ENCODE data around the gene ZBTB5.

Gene ZBTB5

DNA sequence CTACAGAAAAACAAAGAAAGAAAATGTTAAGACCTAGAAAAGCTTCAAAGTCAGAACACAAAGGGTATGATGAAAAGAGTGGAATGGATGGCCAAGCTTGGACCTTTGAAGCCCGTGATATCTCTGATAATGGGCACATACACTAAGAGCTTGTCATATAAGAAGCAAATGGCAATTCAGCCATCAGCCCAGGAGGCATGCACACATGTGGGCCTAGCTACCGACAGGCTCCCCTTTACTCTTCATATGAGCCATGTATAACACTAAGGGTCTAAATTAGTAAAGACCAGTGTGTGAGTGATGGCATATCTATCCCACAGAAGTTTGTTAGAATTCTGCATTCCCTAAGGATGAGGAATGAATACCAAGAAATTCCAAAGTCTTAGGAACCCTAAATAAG, 22.7 kb downstream of the ZBTB5 start:
- POLR2A ChIA-PET, result no interaction called here
- CTCF ChIA-PET, result interaction anchor here (0.5 kb wide), 1 partner anchor 203 kb away, joined by 3 read pairs; no protein-coding TSS in a partner anchor

DNA sequence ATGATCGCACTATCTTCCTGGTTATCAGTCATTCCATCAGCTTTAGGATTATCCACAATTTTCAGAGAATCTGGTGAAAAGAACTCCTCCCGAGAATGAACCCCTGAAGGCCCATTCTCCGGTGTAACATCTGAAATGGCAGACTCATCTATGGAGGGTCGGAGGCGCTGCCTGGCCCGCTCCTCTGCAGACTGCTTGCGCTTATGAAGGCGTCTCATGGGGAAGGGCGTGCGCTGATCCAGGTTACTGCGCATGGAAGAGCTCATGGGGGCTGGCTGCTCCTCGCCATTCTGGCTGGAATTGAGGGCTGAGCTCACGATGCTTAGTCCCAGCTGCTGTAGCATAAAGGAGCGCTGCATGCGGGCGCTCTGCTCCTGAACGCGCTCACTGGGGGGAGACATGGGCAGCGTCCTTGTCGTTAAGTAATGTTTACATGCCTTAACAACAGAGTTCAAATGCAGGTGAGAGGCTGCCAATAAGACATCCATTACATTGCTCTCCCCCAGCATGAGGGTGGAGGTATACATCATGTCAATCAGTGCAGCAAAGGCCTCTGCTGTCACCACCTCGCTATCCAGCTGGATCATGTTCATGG, 23.4 kb downstream of the ZBTB5 start:
- ChIA-PET CTCF (interaction anchor here (0.5 kb wide), 1 partner anchor 203 kb away, joined by 3 read pairs; no protein-coding TSS in a partner anchor), POLR2A (no interaction called here)
- no peak for DNase-seq (ENCODE audit: extremely low spot score)
- TF ChIP-seq SP1 (IDR thresholded peaks at IDR 0.05) (no peak), LEF1 (IDR thresholded peaks at IDR 0.05; ENCODE audit: borderline replicate concordance) (no peak), ELF4 (IDR thresholded peaks at IDR 0.05) (no peak), FOXA1 (IDR thresholded peaks at IDR 0.05) (no peak), HDGF (IDR thresholded peaks at IDR 0.05; ENCODE audit: borderline replicate concordance) (no peak), ARNT (IDR thresholded peaks at IDR 0.05) (no peak), CTBP1 (IDR thresholded peaks at IDR 0.05; ENCODE audit: borderline replicate concordance) (no peak), FOXM1 (IDR thresholded peaks at IDR 0.05; ENCODE audit: borderline replicate concordance) (no peak), ZNF384 (IDR thresholded peaks at IDR 0.05) (no peak), L3MBTL2 (conservative IDR thresholded peaks at IDR 0.05) (no peak), NFRKB (IDR thresholded peaks at IDR 0.05) (no peak), TARDBP (IDR thresholded peaks at IDR 0.05) (no peak), FOXK2 (IDR thresholded peaks at IDR 0.05) (no peak), SUZ12 (IDR thresholded peaks at IDR 0.05) (no peak), BHLHE40 (IDR thresholded peaks at IDR 0.05; ENCODE audit: borderline replicate concordance) (no peak)
- TF ChIP-seq, protein P1, sequence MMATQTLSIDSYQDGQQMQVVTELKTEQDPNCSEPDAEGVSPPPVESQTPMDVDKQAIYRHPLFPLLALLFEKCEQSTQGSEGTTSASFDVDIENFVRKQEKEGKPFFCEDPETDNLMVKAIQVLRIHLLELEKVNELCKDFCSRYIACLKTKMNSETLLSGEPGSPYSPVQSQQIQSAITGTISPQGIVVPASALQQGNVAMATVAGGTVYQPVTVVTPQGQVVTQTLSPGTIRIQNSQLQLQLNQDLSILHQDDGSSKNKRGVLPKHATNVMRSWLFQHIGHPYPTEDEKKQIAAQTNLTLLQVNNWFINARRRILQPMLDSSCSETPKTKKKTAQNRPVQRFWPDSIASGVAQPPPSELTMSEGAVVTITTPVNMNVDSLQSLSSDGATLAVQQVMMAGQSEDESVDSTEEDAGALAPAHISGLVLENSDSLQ (IDR thresholded peaks at IDR 0.05), result no peak

More for the DNA sequence above, 22.7 kb downstream of the ZBTB5 start:
- no peak for TF ChIP-seq TARDBP (IDR thresholded peaks at IDR 0.05)
- no peak for TF ChIP-seq CTBP1 (IDR thresholded peaks at IDR 0.05; ENCODE audit: borderline replicate concordance)
- no peak for TF ChIP-seq SUZ12 (IDR thresholded peaks at IDR 0.05)
- TF ChIP-seq ELF4 (IDR thresholded peaks at IDR 0.05), result no peak
- TF ChIP-seq NFRKB (IDR thresholded peaks at IDR 0.05), result no peak
- TF ChIP-seq L3MBTL2 (conservative IDR thresholded peaks at IDR 0.05), result no peak
- TF ChIP-seq LEF1 (IDR thresholded peaks at IDR 0.05; ENCODE audit: borderline replicate concordance), result no peak
- no peak for TF ChIP-seq FOXM1 (IDR thresholded peaks at IDR 0.05; ENCODE audit: borderline replicate concordance)
- TF ChIP-seq FOXK2 (IDR thresholded peaks at IDR 0.05), result no peak
- no peak for TF ChIP-seq BHLHE40 (IDR thresholded peaks at IDR 0.05; ENCODE audit: borderline replicate concordance)
- no peak for TF ChIP-seq ZNF384 (IDR thresholded peaks at IDR 0.05)
- TF ChIP-seq SP1 (IDR thresholded peaks at IDR 0.05), result no peak
- TF ChIP-seq FOXA1 (IDR thresholded peaks at IDR 0.05), result no peak
- no peak for TF ChIP-seq HDGF (IDR thresholded peaks at IDR 0.05; ENCODE audit: borderline replicate concordance)
- TF ChIP-seq ARNT (IDR thresholded peaks at IDR 0.05), result no peak
- TF ChIP-seq, protein P1 (IDR thresholded peaks at IDR 0.05), result no peak
- no peak for DNase-seq (ENCODE audit: extremely low spot score)

DNA sequence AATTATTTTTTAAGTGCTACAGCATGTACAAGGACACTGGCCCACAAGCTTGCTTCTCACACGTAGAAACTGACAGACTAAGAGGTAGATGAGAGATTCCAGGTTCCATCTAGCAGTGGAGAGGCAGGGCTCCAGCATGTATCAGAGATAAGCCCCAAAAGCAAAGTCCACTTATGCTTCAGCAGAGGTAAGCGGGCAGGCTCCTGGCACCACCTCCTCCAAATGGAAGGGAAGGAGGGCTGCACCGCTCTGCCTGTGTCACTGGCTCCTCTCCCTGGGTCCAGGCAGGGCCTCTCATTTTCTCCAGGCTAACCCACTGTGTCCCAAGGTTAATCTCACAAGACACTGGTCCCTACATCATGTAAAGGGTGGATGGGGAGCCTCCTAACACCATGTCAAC, 26.9 kb downstream of the ZBTB5 start:
- ChIA-PET CTCF (no interaction called here), POLR2A (no interaction called here)
- TF ChIP-seq ZNF384 (IDR thresholded peaks at IDR 0.05), result no peak
- TF ChIP-seq HDGF (IDR thresholded peaks at IDR 0.05; ENCODE audit: borderline replicate concordance), result no peak
- DNase-seq (ENCODE audit: extremely low spot score), result no peak

DNA sequence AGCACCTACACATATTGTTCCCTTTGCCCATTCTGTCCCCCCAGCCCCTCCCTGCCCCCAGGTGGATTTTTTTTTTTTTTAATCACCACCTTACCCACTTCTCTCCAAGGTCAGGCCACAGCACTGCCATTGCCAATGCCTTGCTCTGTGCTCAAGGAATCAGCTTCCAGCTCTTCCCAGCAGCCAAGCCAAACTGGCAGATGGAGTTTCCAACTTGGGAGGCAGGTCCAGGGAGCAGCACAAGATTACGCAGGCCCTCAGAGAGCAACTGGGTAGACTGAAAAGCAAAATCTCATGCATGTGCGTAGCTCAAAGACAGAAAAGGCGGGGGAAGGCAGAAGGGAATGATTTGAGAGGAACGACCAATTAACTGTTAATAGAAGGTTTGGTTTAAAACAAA, 27.6 kb downstream of the ZBTB5 start:
- ChIA-PET CTCF (no interaction called here), POLR2A (no interaction called here)
- TF ChIP-seq, protein P1 (IDR thresholded peaks at IDR 0.05), result no peak
- no peak for TF ChIP-seq CTBP1 (IDR thresholded peaks at IDR 0.05; ENCODE audit: borderline replicate concordance)
- TF ChIP-seq BHLHE40 (IDR thresholded peaks at IDR 0.05; ENCODE audit: borderline replicate concordance), result no peak
- no peak for TF ChIP-seq FOXK2 (IDR thresholded peaks at IDR 0.05)
- no peak for TF ChIP-seq FOXM1 (IDR thresholded peaks at IDR 0.05; ENCODE audit: borderline replicate concordance)
- no peak for DNase-seq (ENCODE audit: extremely low spot score)

DNA sequence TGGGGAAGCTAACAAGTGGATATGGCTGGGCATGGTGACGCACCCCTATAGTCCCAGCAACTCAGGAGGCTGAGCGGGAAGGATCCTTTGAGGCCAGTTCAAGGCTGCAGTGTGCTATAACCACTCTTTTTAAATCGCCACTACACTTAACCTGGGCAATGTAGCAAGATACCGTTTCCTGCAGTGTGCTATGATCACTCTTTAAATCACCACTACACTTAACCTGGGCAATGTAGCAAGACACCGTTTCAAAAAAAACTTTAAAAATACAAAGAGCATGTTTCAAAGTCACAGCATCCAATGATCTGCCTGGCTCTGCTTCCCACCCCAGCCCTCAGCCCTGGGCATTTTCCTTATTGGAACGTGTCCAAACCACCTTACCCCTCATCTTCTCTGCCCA, 28.2 kb downstream of the ZBTB5 start:
- POLR2A ChIA-PET, result no interaction called here
- CTCF ChIA-PET, result no interaction called here
- no peak for DNase-seq (ENCODE audit: extremely low spot score)
- TF ChIP-seq L3MBTL2 (conservative IDR thresholded peaks at IDR 0.05) (no peak), ELF4 (IDR thresholded peaks at IDR 0.05) (no peak), NFRKB (IDR thresholded peaks at IDR 0.05) (no peak), LEF1 (IDR thresholded peaks at IDR 0.05; ENCODE audit: borderline replicate concordance) (no peak), SP1 (IDR thresholded peaks at IDR 0.05) (no peak), FOXA1 (IDR thresholded peaks at IDR 0.05) (no peak), FOXM1 (IDR thresholded peaks at IDR 0.05; ENCODE audit: borderline replicate concordance) (no peak), ARNT (IDR thresholded peaks at IDR 0.05) (no peak)
- TF ChIP-seq, protein P1 (IDR thresholded peaks at IDR 0.05), result no peak

DNA sequence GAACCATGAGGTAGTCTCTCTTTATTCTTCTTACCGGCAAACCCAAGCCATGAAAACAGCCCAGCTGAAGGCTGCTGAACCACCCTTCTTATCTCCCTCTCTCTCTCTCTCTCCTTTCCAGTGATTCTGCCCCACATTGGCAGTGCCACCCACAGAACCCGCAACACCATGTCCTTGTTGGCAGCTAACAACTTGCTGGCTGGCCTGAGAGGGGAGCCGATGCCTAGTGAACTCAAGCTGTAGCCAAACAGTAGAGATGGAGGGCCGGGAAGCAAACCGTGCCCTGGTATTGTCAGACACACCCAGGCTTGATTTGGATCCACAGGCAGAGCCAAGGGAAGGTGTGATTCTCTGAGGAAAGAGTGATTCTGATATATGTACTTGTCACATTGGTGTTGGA, 28.7 kb downstream of the ZBTB5 start:
- POLR2A ChIA-PET, result interaction anchor here (0.6 kb wide), 1 partner anchor 14 kb away, joined by 3 read pairs; the partner anchor contains the start of gene GRHPR
- DNase-seq (ENCODE audit: extremely low spot score), result no peak
- CTCF ChIA-PET, result no interaction called here
- TF ChIP-seq SP1 (IDR thresholded peaks at IDR 0.05) (no peak), FOXA1 (IDR thresholded peaks at IDR 0.05) (no peak), CTBP1 (IDR thresholded peaks at IDR 0.05; ENCODE audit: borderline replicate concordance) (no peak), HDGF (IDR thresholded peaks at IDR 0.05; ENCODE audit: borderline replicate concordance) (no peak), SUZ12 (IDR thresholded peaks at IDR 0.05) (no peak), L3MBTL2 (conservative IDR thresholded peaks at IDR 0.05) (no peak), BHLHE40 (IDR thresholded peaks at IDR 0.05; ENCODE audit: borderline replicate concordance) (no peak), ELF4 (IDR thresholded peaks at IDR 0.05) (no peak), TARDBP (IDR thresholded peaks at IDR 0.05) (no peak)
- TF ChIP-seq, protein P1 (IDR thresholded peaks at IDR 0.05), result no peak
